Bone marrow (tissue), 2 donors: ENCODE results near the gene NAA16.
"Not testable (repeated sequence)": the region's sequence is repeated elsewhere in the genome, so short reads cannot be mapped to it uniquely, and the experiment has no call there.

Experiments used
- DNase-seq, 2 donors: peaks; one replicate each; lab custom pipeline; 2025; lab: John Stamatoyannopoulos, UW

NAA16 gene

GRCh38 chr13:41310963-41311405 lies at the start of gene NAA16:
NAA16 (plus strand) TSS chr13:41311267; CDS start chr13:41311529, 262 bp downstream.
- peak; percentile 87 to 92 for DNase-seq

GRCh38 chr13:41263261-41263971 lies 47.7 kb upstream of the NAA16 start, which contains the start of gene MTRF1:
MTRF1 (minus strand) TSS chr13:41263576; CDS start chr13:41260907, 2,669 bp downstream.
- peak; percentile 61 to 71 for DNase-seq

- DNase-seq = no peak
These were observed 44.0 kb upstream of the NAA16 start for GRCh38 chr13:41267106-41267505.

- DNase-seq = no peak
These were observed 42.3 kb upstream of the NAA16 start for GRCh38 chr13:41268764-41269163.

GRCh38 chr13:41271456-41272285 lies 39.4 kb upstream of the NAA16 start:
- no peak for DNase-seq

- DNase-seq = no peak
These were observed 37.1 kb upstream of the NAA16 start for GRCh38 chr13:41273831-41274441.

GRCh38 chr13:41274881-41275280 lies 36.2 kb upstream of the NAA16 start:
- DNase-seq = no peak

GRCh38 chr13:41276824-41277223 lies 34.2 kb upstream of the NAA16 start:
- DNase-seq = no peak

GRCh38 chr13:41279156-41279555 lies 31.9 kb upstream of the NAA16 start:
- DNase-seq = not testable (repeated sequence)

GRCh38 chr13:41282129-41282571 lies 28.9 kb upstream of the NAA16 start:
- DNase-seq = peak in 1 of 2 donors; percentile 14

GRCh38 chr13:41284512-41285288 lies 26.4 kb upstream of the NAA16 start:
- DNase-seq = no peak

GRCh38 chr13:41286370-41286769 lies 24.7 kb upstream of the NAA16 start:
- DNase-seq = no peak

GRCh38 chr13:41289463-41289881 lies 21.6 kb upstream of the NAA16 start:
- no peak for DNase-seq

GRCh38 chr13:41291246-41291645 lies 19.8 kb upstream of the NAA16 start:
- DNase-seq = no peak

GRCh38 chr13:41293272-41293671 lies 17.8 kb upstream of the NAA16 start:
- no peak for DNase-seq

GRCh38 chr13:41294914-41295313 lies 16.2 kb upstream of the NAA16 start:
- no peak for DNase-seq

GRCh38 chr13:41295973-41296372 lies 15.1 kb upstream of the NAA16 start:
- DNase-seq = no peak

- DNase-seq = no peak
These were observed 14.0 kb upstream of the NAA16 start for GRCh38 chr13:41296879-41297646.

- DNase-seq = no peak
These were observed 11.6 kb upstream of the NAA16 start for GRCh38 chr13:41299316-41300094.

- no peak for DNase-seq
These were observed 8.3 kb upstream of the NAA16 start for GRCh38 chr13:41302743-41303142.
